Activated CD4-positive, alpha-beta T cell treated with anti-CD3 and anti-CD28 coated beads for 24 hours (primary cell): ENCODE results near the gene SH3BGRL.

Source experiments
- DNase-seq, 2 donors: peaks; one replicate each; pipeline ENCODE4 v3.0.0-alpha.2; 2020; ENCODE audit warnings: low read depth in 2 of 2

Gene SH3BGRL

DNA sequence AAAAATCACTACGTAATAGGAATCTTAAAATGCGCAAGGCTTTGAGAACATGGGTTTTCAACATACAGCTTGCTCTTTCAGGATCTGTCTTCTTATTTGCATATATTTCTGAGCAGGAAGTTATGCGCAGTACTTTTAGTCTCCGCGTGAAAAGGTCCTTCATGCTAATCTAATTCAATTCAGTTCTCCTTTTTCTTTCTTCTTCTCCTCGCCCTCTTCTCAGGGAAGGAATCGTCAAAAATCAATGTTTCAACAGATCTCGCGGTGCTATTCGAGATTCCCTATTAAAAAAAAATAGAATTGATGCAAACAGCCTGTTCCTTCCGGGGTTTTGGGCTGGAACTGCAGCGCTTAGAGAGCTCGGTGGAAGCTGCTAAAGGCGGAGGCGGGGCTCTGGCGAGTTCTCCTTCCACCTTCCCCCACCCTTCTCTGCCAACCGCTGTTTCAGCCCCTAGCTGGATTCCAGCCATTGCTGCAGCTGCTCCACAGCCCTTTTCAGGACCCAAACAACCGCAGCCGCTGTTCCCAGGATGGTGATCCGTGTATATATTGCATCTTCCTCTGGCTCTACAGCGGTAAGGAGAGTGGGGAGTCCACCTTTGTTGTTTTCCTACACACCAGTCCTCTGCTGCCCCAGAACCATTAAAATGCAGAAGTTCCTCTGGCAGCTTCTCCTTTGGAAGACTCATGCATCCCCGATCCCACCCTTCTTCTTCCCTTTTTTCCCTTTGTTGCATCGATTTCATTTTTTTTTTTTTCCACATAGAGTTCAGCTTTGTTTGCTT is at the start of gene SH3BGRL, which contains the start of gene HMGN5:
Gene SH3BGRL (plus strand): TSS at position 432 of the 785 bp plus-strand sequence. CDS start 99 bp downstream, at position 531.
Gene HMGN5 (minus strand): TSS at position 243 of the 785 bp plus-strand sequence. CDS start 80,364 bp downstream, outside the sequence.
- peak; percentile 41 to 52 for DNase-seq

DNA sequence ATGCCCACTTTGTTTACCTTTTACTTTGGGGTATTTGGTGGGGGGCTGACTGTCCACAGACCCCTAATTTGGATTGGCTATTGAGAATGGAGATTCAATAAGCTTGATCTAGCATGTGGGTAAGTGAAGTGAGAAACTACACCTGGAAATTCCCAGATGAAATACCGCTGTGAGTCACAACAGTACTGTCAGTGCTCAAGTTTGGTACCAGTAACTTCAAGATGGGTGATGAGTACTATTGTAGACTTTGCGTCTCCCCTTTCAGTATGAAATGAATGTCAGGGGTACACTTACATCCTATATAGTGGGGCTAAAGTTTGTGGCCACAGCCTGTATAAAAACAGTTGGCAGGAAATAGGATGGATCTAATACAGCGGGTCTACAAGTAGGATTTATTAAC is 33.5 kb upstream of the SH3BGRL start:
- DNase-seq: no peak

DNA sequence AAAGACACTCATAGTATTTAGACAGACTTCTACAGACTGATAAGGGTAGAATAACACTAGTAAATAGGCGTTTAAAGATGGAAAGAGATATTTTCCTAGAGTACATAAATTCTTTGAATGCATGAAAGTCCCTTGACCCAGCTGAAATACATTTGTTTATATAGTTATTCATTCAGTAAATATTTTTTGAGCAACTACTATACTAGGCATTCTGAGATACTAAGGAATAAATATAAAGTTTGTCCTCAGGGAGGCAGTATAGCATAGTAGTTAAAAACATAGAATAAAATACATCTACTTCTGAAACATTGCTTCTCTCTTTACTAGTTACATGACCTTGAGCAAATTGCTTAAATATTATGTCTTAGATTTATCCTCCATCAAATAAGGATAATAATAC is 27.6 kb upstream of the SH3BGRL start:
- no peak for DNase-seq

DNA sequence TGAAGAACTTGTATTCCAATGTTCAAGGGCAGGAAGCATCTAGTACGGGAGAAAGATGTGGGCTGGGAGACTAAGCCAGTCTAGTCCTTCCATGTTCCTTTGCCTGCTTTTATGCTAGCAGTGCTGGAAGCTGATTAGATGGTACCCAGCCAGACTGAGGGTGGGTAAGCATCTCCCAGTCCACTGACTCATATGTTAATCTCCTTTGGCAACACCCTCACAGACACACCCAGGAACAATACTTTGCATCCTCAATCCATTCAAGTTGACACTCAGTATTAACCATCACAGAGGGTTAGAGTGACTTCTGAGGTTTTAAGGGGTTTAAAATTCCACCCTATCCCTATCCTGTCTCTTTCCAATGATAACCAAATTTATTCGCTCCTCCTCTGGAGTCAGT is 6.6 kb upstream of the SH3BGRL start:
- DNase-seq: no peak

DNA sequence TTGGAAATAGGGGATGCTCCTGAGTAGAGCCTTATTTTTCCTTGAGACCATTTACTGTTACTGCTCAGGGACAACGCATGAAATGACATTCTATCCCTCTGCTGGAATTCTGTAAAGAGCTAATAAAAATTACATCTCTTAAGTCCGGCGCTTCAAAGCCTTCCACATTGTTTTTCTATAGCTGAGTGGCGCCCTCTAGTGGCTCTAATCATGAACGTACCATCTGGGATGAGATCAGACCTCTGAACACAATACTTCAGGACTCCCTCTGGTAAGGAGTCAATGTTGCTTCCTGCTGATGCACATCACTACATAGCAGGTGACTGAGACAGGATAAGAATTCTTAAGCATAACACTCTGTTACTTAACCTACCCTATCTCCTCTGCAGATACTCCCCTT is 6.2 kb upstream of the SH3BGRL start:
- peak; percentile 15 to 60 for DNase-seq

DNA sequence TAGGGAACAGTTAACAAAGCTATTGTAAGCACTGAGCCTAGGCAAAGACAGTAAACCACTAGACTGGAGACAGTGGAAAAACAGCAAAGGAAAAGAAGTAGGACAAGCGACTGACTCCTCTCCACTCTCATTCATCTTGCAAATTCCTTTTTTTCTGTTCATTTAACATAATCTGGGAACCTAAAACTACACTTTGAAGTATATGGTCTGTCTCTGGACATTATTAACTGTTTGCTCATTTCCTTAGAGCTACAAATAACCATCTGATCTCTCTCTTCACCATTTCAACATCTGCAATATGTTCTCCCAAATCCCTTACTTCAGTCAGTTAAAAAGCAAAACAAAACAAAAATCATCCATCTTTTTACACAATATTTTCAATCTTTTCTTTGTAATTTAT is 831 bp upstream of the SH3BGRL start:
- no peak for DNase-seq

DNA sequence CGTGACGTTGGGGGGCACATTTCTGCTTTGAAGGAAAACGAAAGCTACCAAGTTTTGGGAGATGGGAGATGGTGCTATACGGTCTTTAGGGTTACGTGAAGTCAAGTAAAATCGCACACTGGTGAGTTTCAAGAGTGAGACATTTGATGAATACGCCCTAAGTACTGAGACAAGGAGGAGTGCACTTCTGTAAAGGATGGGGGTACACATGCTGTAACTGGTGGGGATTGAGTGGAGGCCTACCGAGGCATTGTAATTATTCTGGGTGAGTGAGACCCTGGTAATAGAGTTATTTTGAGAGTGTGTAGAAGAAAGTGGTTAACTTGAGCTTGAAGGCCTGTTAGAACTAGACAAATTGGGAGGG is 536 bp downstream of the SH3BGRL start:
- DNase-seq: no peak

DNA sequence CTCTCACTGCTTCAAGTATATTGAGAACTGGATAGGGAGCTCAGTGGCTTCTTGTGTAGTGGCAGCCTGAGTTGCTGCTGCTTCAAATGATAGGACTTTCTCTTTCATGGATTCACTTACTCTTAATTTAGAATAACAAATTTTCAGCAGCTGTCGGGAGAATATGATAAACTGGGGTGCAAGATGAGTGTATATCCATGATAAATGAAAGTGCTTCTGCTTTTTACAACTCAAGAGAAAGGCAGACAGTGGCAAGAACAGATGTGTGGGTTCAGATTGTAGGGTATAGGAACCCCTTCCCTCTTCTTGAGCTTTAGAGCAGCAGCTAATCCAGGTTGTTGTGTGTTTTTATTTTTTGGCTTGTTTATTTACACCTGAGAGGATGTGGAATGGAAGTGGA is 1.0 kb downstream of the SH3BGRL start:
- DNase-seq: no peak

DNA sequence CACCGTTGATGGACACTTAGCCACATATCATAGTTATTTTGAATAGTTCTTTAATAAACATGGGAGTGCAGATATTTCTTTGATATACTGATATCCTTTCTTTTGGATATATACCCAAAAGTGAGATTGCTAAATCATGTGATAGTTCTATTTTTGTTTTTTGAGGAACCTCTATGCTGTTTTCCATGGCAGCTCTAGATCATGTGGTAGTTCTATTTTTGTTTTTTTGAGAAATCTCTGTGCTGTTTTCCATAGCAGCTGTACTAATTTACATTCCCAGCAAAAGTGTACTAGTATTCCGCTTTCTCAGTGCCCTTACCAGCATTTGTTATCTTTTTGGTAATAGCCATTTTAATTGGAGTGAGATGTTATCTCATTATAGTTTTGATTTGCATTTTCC is 3.6 kb downstream of the SH3BGRL start:
- no peak for DNase-seq

DNA sequence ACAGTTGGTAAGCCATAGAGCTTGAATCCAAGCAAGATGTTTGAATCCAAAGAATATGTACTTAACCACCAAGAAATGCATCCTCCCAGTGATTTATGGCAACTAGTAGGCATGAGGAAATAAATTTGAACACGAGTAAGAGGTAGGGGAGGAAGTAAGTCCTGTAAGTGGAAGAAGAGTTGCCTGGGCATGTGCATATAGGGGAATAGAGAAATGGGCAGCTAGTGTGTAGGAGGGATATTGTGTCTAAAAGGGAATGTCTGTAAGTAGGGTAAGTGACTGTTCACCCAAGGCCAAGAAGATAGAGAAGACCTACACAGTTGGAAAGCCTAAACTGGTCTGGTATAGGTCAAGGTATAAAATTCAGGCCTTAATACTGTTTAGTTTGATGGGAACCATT is 4.6 kb downstream of the SH3BGRL start:
- DNase-seq: no peak

DNA sequence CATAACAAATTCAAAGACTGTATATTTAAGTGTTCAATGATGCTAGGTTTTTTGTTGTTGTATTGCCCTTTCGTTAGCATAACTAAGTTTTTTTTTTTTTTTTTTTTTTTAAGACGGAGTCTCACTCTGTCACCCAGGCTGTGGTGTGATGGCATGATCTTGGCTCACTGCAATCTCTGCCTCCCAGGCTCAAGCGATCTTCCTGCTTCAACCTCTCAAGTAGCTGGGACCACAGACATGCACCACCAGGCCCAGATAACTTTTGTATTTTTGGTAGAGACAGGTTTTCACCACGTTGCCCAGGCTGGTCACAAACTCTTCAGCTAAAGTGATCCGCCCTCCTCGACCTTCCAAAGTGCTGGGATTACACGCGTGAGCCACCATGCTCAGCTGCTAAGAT is 7.0 kb downstream of the SH3BGRL start:
- DNase-seq: no peak

DNA sequence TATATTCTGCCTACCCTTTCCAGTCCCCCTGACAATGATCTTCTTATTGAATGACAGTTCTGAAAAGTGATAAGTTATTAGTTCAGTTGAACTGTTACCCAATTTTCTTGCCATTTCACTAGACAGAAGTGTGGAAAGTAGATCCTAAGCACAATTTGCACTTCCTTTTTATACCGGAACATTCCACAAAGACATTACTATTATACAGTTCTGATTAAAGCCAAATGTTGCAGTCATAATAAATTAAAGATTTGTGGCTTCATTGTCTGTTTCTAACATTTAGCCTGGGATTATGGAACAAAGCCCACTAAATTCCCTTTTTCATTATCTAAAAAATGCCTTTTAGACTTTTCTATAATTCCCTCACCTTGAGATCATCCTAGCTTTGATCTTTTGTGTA is 13.8 kb downstream of the SH3BGRL start:
- no peak for DNase-seq

DNA sequence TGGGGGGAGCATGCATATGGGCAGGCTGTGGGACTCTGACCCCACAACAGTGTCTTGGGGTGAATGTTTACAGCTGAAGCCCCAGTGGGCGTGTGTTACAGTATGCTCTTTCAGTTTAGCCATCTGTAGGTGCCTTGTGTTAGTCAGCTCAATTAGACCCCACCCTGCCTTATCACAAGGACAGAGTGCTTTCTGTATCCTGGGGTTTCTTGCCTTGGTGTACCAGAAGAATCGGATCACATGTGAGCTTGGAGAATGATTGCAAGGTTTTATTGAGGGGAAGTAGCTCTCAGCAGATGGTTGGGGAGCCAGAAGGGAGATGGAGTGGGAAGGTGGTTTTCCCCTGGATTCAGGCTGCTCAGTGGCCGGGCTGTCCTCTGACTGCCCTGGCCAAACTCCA is 27.3 kb downstream of the SH3BGRL start:
- DNase-seq: no peak

DNA sequence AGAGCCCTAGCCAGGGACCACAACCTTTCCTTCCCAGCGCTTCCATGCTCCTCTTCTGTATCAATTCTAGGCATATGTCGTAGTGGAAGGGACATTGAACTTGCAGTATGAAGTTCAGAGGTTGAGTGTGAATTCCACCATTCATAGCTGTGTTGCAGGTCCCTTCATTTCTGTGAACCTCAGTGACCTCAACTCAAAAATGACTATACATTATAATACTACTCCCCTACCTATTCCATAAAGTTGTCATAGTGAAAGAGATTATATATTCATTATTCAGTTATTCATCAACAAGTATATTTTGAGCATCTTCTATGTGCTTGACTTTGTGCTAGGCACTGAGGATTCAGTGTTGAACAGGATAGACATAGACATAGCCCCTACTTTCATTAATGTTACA is 28.0 kb downstream of the SH3BGRL start:
- no peak for DNase-seq

DNA sequence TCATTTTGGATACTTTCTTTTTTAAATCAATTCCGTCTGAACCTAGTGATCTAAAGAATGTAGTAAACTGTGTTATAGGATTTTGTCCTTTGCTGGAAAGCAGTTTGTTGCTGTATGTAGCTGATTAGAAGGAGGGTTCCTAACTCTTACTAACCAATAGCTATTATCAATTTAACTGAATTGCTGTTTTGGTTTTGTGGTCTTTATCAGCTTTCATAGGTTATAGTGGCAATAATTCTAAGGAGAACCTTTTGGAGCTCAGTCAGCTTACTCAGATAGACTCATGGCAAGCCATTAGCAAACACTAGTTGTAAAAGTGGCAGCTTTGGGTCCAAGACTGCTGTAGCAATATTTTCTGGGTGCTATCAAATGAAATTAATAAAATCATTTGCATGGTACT is 29.6 kb downstream of the SH3BGRL start:
- no peak for DNase-seq

DNA sequence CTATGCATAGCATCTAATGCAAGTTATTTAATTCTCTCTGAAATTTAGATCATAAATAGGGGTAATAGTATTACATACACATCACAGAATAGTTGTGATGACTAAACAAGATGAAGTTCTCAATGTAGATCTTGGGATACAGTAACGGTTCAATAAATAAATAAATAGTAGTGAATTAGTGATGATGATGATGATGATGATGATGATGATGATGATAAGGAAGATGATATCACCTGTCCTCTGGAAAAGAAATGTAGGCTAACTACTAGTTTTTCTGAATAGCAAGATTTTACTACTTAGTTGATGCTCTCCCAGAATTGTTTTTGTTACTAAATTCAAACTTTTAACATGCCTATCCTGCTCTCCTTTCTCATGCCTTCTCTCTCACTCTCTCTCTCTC is 30.3 kb downstream of the SH3BGRL start:
- DNase-seq: no peak

DNA sequence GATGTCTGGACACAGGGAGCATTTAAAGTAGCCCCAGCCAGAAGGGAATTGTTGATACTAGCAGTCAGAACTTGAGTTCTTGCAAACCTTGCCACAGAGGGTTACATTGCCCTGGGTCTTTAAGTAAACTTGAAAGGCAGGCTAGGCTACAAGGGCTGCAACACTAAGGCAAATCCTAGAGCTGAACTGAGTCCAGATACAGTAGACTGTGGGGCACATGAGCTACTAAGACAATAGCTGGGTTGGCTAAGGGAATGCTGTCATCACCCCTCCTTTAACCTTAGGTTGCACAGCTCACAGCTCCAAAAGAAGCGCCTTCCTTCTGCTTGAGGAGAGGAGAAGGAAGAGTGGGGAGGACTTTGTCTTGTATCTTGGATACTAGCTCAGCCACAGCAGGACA is 35.6 kb downstream of the SH3BGRL start:
- no peak for DNase-seq

DNA sequence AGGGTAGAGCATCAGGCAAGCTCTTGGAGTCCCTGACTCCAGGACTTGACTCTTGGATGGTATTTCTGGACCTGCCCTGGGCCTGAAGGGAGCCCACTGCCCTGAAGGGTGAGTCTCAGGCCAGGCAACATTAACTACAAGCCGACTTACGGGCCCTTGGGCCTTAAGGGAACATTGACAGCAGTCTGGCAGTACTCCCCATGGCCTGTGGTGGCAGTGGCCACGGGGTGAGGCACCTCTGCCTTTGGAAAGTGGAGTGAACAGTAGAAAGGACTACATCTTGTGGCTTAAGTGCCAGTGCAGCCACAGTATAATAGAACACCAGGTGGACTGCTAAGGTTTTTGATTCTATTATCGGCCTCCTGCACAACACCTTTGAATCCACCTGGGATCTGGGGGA is 36.3 kb downstream of the SH3BGRL start:
- DNase-seq: no peak

DNA sequence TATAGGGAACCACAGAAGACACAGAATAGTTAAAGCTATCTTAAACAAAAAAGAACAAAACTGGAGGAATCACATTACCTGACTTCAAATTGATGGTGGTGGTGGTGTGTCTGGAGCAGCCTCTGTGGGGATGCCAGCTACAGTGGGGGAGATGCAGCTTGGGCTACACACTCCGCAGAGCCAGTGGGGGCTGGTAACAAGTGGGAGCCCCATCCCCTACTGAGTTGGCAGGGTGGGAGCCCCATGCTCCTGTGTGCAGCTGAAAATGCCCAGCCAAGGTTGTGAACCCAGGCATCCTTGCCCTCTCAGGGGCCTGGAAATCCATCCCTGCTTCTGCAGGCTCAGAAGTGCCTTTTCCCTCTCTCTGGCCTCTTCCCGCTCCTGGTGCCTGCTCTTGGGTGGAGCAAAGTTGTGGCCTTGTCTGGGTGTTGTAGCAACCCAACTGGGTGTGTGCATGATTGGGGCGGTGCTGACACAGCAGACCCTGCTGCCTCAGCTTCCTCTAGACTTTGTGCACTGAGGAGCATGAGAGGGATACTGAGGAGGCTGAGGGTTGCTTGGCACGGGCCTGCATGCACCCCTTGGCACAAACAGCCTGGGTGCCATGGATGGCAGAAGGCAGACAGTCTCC is 38.9 kb downstream of the SH3BGRL start:
- DNase-seq: no peak

DNA sequence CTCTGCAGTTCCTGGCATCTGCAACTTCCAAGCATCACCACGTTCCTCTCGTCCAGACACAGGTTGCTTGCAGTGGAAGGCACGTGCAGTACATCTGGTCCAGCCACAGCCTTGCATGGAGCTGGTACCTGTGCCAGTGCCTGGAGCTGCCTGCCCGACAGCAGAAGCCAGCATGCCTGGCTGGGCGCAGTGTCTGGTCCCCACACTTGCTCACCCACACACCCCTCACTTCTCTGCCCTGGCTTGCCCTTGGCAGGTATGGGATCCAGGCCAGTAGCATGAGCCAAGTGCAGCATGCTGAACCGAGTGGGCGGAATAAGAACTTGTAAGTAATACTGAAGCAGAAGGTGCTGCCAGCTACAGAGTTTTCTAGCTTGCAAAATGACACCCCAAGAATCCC is 39.9 kb downstream of the SH3BGRL start:
- DNase-seq: no peak

DNA sequence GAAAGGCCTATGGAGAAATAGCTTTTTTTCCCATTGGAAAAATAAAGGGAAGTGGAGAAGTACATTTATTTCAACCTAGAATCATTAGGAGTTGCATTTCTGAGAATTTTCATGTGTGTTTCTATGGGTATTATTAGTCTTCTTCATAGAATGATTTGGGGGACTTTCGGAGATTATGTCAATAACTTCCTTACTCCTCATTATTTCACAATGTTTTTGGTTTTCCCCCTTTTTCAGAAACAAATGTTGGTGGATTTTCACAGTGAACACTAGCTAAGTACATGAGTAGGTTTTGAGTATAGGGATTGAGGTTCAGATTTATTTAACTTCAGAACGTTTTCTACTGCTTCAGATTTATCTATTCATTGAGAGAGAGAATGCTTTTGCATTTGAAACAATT is 54.0 kb downstream of the SH3BGRL start:
- DNase-seq: no peak

DNA sequence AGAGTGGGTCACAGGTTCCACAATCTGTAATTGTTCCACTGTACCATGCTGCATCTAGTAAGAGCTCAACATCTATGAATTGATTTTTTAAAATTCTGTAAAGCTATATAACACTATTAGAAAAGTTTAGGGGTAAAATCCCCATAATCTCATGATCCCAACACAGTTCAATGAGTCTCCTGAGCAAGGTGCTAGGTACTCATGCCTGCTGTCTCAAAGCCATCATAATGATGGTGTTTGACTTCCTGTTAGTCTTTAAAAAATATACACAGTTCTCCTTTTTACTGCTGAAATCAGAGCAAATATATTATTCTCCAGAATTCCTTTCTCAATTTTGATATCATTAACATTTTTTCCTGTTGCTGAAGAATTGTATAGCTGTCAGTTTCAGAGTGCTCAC is 55.9 kb downstream of the SH3BGRL start:
- DNase-seq: no peak

DNA sequence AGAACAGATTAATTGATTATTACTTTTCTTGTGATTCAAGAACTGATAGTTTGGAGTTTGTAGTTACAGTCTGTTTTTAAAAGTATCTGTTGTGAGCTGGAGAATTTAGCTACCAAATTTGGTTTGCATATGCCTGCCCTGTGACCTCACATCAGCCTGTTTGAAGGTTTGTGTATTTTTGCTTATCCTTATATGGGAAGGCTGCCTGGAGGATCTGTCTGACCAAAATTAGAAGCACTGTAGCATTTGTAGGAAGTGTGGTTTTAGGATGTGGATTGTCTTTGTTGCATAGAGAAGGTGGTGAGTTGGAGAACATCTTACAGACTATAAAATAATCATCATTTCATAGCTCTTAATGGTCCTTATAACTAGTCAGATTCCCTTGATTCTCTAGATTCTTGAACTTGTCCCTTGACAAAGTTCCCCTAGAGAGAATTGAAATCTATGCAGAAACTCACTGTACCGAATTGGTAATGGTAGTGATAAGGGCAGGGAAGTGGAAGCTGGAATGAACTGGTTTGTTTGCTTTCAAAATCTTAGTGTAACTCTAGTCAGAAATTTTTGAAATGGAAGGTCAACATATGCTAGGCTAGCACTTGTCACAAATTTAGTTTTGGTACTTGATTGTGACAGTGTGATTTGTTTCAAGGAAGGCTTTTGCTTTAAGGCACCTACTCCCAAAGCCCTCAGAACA is 57.3 kb downstream of the SH3BGRL start:
- no peak for DNase-seq
